Measurements from ENCODE around the gene TBC1D3B. TPM values are rescaled to one million over a fixed set of nuclear protein-coding genes. Genes with fewer than 3 reads are reported as not detected.
"Not testable (repeated sequence)": the region's sequence is repeated elsewhere in the genome, so short reads cannot be mapped to it uniquely, and the experiment has no call there.

The TBC1D3B gene
- total and polyA plus RNA-seq, 2 donors: 1.3 to 3.9 TPM

DNA sequence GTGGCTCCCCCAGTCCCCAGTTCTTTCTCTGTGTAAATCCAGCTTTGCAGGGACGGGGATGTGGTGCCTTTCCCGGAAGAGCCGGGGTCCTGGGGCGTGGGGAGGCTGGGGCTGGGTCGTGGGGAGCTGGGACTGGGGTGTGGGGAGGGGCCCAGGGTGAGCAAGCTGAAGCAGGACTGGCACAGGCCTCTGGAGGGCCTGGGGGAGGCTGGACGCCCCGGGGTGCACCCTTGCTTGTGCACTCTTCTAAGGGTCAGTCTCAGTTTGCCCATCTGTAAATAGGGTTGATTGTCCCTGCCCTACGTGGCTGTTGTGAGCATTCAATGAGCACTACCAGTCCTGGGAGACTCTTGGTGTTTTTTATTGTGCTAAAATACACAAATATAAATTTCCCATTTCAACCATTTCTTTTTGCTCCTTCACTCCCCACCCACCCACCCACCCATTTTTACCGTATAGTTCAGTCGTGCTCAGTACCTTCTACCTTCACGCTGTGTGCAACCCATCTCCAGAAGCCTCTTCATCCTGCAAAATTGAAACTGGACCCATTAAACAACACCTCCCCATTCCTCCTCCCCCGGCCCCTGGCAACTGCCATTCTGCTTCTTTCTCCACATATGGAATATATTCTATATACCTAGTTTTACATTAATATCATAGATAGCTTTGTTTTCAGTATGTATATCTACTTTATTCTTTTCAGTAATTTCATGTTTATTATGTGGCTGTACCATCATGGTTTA is 7.8 kb upstream of the TBC1D3B start:
- H3K27ac ChIP-seq (ENCODE audit: low read depth in 1 of 2, low read length in 1 of 2): no peak overlapping the region
- no peak for DNase-seq (ENCODE audit: low read depth in 6 of 9, low spot score in 9 of 9)
- peaks cover 24 to 58% of the 10 kb centered on the region in 2 donors for H3K27me3 ChIP-seq (ENCODE audit: control insufficient read depth in 2 of 2, insufficient read depth in 1 of 2, low read length in 1 of 2)
- 88% methylated on average over 12 of the region's 12 CpGs for WGBS
- H3K4me1 ChIP-seq (ENCODE audit: control insufficient read depth in 2 of 2, insufficient read depth in 2 of 2, low read length in 2 of 2): peaks cover 0 to 6% of the 10 kb centered on the region in 2 donors
- peaks cover 0 to 5% of the 10 kb centered on the region in 2 donors for H3K9me3 ChIP-seq (ENCODE audit: control insufficient read depth in 2 of 2, insufficient read depth in 1 of 2, low read length in 1 of 2)
- peak overlapping the region in 1 of 2 donors; percentile 22 for H3K4me3 ChIP-seq (ENCODE audit: low read length in 2 of 2)
- H3K36me3 ChIP-seq (ENCODE audit: control insufficient read depth in 2 of 2, insufficient read depth in 2 of 2, low read length in 1 of 2): no peaks in the 10 kb centered on the region

DNA sequence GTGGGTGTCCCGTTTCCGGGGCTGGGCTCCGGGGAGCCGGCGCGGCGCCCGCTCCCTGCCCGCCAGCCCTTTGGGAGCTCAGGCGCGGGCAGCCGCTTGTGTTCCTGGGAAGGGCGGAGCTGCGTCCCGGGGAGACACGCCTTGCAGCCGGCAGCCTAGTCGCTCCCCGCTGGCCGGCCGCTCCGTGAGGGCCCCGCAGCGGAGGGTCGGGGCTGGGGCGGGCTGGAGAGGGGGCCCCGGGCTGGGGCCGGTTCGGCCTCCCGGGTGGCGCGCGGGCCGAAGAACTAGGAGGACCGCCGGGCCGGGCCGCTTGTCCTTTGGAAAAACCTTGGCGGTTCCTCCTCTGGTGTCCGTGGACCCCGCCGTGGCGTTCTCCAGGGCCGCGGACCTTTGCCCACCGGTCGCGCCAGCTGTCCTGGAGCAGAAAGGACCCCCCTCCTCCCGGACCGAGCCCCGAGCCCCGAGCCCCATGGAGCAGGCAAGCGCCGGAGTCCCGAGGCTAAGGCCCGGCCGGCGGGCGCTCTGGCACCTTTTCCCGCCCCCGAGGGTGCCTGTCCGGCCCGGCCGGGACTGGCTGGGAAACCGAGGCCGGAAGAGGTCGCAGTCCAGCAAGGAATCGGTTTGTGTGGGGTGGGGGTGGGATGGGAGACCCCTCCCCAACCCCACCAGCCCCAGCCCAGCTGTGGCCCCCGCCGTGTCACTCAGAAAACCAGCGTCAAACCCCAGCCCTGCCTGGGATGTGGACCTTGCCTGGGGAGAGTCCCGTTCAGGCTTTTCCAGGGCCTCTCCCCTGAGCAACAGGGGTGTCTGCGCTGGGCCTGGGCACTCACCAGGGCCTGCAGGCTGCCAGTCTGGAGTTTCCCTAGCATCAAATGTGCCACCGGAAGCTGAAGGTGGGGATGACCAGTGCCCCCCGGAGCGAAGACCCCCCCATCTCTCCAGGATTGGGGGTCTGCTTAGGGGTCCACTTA is 6.8 kb upstream of the TBC1D3B start:
- 8% methylated on average over 76 of the region's 76 CpGs for WGBS
- Histone ChIP-seq H3K4me3 (ENCODE audit: low read length in 2 of 2) (peak overlapping the region; percentile 22 to 31), H3K27ac (ENCODE audit: low read depth in 1 of 2, low read length in 1 of 2) (no peak overlapping the region), H3K9me3 (ENCODE audit: control insufficient read depth in 2 of 2, insufficient read depth in 1 of 2, low read length in 1 of 2) (peaks cover 0 to 5% of the 10 kb centered on the region in 2 donors), H3K27me3 (ENCODE audit: control insufficient read depth in 2 of 2, insufficient read depth in 1 of 2, low read length in 1 of 2) (peaks cover 24 to 58% of the 10 kb centered on the region in 2 donors), H3K4me1 (ENCODE audit: control insufficient read depth in 2 of 2, insufficient read depth in 2 of 2, low read length in 2 of 2) (peaks cover 0 to 6% of the 10 kb centered on the region in 2 donors), H3K36me3 (ENCODE audit: control insufficient read depth in 2 of 2, insufficient read depth in 2 of 2, low read length in 1 of 2) (no peaks in the 10 kb centered on the region)
- peak in 1 of 9 donors; percentile 33 for DNase-seq (ENCODE audit: low read depth in 6 of 9, low spot score in 9 of 9)

DNA sequence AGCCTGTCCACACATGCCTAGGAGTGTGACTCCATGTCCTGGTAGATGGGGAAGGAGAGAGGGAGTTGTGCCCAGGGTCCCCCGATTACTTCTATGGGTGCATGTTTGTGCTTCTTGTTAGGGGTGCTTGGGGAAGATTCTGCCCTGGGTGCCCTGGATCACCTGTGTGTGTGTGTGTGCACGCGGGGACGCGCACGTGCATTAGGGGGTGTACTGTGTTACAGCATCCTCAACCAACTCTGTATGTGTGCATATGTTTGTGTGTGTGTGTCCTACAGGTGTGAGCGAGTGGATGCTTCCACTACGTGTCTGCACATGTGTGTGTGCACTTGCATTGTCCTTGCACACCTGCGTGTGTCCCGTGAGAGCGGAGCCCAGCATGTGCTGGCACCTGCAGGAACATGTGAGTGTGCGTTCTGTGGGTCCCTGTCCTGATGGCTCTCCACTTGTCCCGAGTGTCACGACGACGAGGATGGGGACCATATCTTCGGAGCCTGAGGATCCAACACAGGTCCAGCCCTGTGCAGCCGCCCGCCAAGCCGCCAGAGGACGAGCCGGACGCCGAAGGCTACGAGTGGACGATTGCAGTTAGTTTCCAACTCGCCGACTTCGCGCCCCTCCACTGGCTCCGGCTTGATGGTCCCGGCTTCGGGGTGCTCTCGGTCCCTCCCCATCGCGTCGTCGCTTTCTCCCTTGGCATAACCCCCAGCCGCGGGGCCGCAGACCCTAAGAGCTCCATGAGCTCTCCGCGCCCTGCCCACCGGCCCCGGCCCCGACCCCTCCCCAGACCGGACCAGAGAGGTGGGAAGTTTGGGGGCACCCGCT is 6.0 kb upstream of the TBC1D3B start:
- H3K9me3 ChIP-seq (ENCODE audit: control insufficient read depth in 2 of 2, insufficient read depth in 1 of 2, low read length in 1 of 2): peaks cover 0 to 5% of the 10 kb centered on the region in 2 donors
- no peak for DNase-seq (ENCODE audit: low read depth in 6 of 9, low spot score in 9 of 9)
- WGBS: 54% methylated on average over 48 of the region's 48 CpGs
- H3K36me3 ChIP-seq (ENCODE audit: control insufficient read depth in 2 of 2, insufficient read depth in 2 of 2, low read length in 1 of 2): no peaks in the 10 kb centered on the region
- H3K4me1 ChIP-seq (ENCODE audit: control insufficient read depth in 2 of 2, insufficient read depth in 2 of 2, low read length in 2 of 2): peaks cover 0 to 6% of the 10 kb centered on the region in 2 donors
- H3K4me3 ChIP-seq (ENCODE audit: low read length in 2 of 2): peak overlapping the region; percentile 17 to 31
- H3K27ac ChIP-seq (ENCODE audit: low read depth in 1 of 2, low read length in 1 of 2): no peak overlapping the region
- peaks cover 24 to 52% of the 10 kb centered on the region in 2 donors for H3K27me3 ChIP-seq (ENCODE audit: control insufficient read depth in 2 of 2, insufficient read depth in 1 of 2, low read length in 1 of 2)

DNA sequence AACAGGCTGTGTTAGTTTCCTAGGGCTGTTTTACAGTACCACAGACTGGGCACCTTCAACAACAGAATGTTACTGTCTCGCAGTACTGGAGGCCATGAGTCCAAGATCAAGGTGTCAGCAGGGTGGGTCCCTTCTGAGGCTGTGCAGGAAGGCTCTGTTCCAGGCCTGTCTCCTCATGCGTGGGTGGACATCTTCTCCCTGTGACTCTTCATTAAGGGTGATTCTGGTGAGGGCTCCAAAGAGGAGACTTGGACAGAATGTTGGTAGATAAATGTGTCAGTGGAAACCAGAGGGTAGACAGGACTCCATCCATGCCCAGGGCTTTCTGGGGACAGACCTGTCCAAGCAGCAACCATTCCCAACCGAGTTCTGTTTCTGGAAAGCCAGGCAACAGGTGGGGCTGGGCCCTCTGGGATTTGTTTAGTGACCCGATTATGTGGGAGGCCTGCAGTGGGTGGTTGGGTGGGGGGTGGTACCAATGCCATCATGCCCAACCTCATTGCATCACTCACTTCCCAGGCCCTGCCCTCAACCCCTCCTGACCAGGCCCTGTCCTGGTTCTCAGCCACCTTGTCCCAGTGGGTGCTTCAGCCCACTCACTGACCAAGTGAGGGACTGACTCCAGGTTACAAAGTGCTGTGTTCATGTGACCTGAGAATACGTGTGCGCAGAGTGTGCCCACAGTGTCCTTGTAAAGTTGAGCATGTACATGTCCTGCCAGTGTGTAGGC is 5.2 kb upstream of the TBC1D3B start:
- not testable (repeated sequence) for H3K27ac ChIP-seq (ENCODE audit: low read depth in 1 of 2, low read length in 1 of 2); DNase-seq (ENCODE audit: low read depth in 6 of 9, low spot score in 9 of 9); H3K4me1 ChIP-seq (ENCODE audit: control insufficient read depth in 2 of 2, insufficient read depth in 2 of 2, low read length in 2 of 2); H3K36me3 ChIP-seq (ENCODE audit: control insufficient read depth in 2 of 2, insufficient read depth in 2 of 2, low read length in 1 of 2); H3K4me3 ChIP-seq (ENCODE audit: low read length in 2 of 2); H3K9me3 ChIP-seq (ENCODE audit: control insufficient read depth in 2 of 2, insufficient read depth in 1 of 2, low read length in 1 of 2)
- WGBS: 95% methylated on average over 6 of the region's 6 CpGs
- peaks cover 24 to 52% of the 10 kb centered on the region in 2 donors for H3K27me3 ChIP-seq (ENCODE audit: control insufficient read depth in 2 of 2, insufficient read depth in 1 of 2, low read length in 1 of 2)

DNA sequence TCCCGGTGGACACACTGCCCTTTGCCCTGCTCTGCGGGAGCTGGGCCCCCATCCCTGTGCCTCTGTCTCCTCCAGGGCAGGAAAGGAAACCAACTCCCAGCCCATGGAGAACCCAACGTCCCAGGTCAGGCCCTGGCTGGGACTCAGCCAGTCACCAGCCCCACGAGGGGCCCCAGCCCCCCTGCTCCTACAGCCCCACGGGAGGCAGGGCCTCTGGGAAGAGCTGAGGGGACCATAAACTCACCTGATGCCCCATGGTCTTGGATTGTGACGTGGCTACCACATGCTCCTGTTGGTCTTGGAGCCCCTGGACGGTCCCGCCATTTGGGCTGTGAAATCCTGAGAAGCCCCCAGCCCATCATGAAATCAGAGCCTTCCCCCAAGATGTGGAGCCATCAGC is 7.6 kb downstream of the TBC1D3B start:
- 76% methylated on average over 6 of the region's 8 CpGs for WGBS
- not testable (repeated sequence) for H3K27me3 ChIP-seq (ENCODE audit: control insufficient read depth in 2 of 2, insufficient read depth in 1 of 2, low read length in 1 of 2); H3K4me3 ChIP-seq (ENCODE audit: low read length in 2 of 2); H3K4me1 ChIP-seq (ENCODE audit: control insufficient read depth in 2 of 2, insufficient read depth in 2 of 2, low read length in 2 of 2); H3K9me3 ChIP-seq (ENCODE audit: control insufficient read depth in 2 of 2, insufficient read depth in 1 of 2, low read length in 1 of 2); H3K36me3 ChIP-seq (ENCODE audit: control insufficient read depth in 2 of 2, insufficient read depth in 2 of 2, low read length in 1 of 2); DNase-seq (ENCODE audit: low read depth in 6 of 9, low spot score in 9 of 9); H3K27ac ChIP-seq (ENCODE audit: low read depth in 1 of 2, low read length in 1 of 2)

DNA sequence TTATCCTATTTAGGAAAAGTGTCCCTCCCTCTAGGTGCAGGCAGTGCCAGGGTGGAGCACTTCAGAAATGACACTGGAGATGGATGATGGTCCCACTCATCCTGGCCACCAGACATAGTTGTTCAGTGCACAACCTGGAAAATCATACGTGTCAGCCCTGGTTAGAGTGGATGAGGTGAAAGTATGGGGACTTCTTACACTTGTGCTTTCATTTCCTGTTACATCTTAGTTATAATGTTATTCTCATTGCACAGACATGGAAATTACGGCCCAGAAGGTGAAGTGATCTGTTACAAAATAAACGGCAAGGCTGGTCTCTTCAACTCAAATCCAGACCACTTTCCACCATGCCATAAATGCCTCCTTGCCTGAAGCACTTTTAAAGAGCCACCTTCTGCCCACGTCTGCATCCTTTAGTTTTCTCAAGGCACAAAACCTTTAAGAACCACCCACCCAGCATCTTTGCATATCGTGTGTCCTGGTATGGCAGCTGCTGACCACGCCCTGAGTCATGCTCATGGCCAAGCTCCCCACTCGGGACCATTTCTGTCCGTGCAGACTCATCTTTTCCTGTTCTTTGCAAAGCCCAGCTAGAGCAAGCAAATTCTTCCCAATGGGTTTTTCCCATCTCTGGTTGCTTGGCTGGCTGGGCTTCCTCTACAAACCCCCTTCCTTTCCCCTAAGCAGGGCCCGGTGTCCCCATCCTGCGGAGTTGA is 22.4 kb downstream of the TBC1D3B start:
- peaks cover 0 to 7% of the 10 kb centered on the region in 2 donors for H3K27me3 ChIP-seq (ENCODE audit: control insufficient read depth in 2 of 2, insufficient read depth in 1 of 2, low read length in 1 of 2)
- WGBS: 88% methylated on average over 10 of the region's 10 CpGs
- H3K36me3 ChIP-seq (ENCODE audit: control insufficient read depth in 2 of 2, insufficient read depth in 2 of 2, low read length in 1 of 2): no peaks in the 10 kb centered on the region
- no peak overlapping the region for H3K4me3 ChIP-seq (ENCODE audit: low read length in 2 of 2)
- H3K27ac ChIP-seq (ENCODE audit: low read depth in 1 of 2, low read length in 1 of 2): no peak overlapping the region
- H3K9me3 ChIP-seq (ENCODE audit: control insufficient read depth in 2 of 2, insufficient read depth in 1 of 2, low read length in 1 of 2): no peaks in the 10 kb centered on the region
- no peak for DNase-seq (ENCODE audit: low read depth in 6 of 9, low spot score in 9 of 9)
- no peaks in the 10 kb centered on the region for H3K4me1 ChIP-seq (ENCODE audit: control insufficient read depth in 2 of 2, insufficient read depth in 2 of 2, low read length in 2 of 2)

DNA sequence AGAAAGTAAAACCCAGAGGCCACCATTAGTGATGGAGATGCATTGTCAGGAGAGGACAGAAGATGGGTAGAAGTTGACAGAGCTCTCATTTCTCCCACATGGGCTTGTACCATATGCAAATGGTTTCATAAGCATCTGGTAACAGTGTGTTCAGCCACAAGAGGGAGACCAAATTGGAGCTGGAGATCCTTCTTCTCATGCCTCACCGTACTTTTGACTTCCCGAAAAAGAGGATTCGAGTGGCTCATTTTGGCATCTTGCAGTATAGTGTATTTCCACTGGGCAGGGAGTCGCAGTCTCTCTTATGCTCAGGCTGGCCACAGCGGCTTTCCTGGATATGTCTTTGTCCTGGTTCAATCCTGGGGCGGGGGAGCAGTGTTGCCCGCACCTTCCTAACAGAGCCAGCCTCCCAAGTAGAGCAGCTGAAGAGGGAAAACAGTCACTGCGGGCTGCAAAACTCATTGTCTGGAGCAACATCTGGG is 23.8 kb downstream of the TBC1D3B start:
- Histone ChIP-seq H3K4me1 (ENCODE audit: control insufficient read depth in 2 of 2, insufficient read depth in 2 of 2, low read length in 2 of 2) (no peaks in the 10 kb centered on the region), H3K4me3 (ENCODE audit: low read length in 2 of 2) (no peak overlapping the region), H3K27me3 (ENCODE audit: control insufficient read depth in 2 of 2, insufficient read depth in 1 of 2, low read length in 1 of 2) (peaks cover 0 to 9% of the 10 kb centered on the region in 2 donors), H3K9me3 (ENCODE audit: control insufficient read depth in 2 of 2, insufficient read depth in 1 of 2, low read length in 1 of 2) (no peaks in the 10 kb centered on the region), H3K36me3 (ENCODE audit: control insufficient read depth in 2 of 2, insufficient read depth in 2 of 2, low read length in 1 of 2) (no peaks in the 10 kb centered on the region), H3K27ac (ENCODE audit: low read depth in 1 of 2, low read length in 1 of 2) (no peak overlapping the region)
- no peak for DNase-seq (ENCODE audit: low read depth in 6 of 9, low spot score in 9 of 9)
- 97% methylated on average over 8 of the region's 8 CpGs for WGBS
